ENCODE data around the gene PLS3.
"Not testable (repeated sequence)": the region's sequence is repeated elsewhere in the genome, so short reads cannot be mapped to it uniquely, and the experiment has no call there.

PLS3 gene

DNA sequence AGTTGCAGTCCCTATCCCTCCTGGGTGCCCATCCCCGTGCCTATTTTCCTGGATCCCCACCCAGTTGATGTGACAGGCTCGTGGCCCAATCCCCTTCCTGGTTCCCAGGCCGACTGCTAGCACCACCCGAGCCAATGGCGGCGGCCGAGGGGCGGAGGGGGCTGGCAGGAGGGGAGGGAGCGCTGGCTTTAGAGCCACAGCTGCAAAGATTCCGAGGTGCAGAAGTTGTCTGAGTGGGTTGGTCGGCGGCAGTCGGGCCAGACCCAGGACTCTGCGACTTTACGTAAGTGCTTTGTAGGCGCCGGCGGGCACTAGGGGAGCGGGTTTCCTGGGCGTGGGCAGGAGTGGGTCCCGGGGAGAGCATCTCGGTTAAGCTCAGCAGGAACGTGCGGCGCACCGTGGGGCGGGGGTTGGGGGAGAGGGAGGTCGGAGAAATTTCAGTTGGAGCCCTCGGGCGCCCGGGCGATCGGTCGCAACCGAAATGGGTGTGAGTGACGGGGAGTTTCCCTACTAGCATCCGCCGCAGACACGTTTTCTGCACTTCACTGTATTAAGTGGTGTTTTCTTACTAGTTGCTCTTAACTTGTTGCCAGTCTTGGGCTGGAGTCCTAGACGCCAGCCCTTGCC, at the start of gene PLS3:
PLS3 (plus strand) TSS at position 197 of the 627 bp plus-strand sequence. CDS start 49,077 bp downstream, outside the sequence.
- DNase-seq: peak; percentile 55

- no peak for DNase-seq
Measured at GRCh38 chrX:115518113-115518512, 42.9 kb upstream of the PLS3 start.

DNA sequence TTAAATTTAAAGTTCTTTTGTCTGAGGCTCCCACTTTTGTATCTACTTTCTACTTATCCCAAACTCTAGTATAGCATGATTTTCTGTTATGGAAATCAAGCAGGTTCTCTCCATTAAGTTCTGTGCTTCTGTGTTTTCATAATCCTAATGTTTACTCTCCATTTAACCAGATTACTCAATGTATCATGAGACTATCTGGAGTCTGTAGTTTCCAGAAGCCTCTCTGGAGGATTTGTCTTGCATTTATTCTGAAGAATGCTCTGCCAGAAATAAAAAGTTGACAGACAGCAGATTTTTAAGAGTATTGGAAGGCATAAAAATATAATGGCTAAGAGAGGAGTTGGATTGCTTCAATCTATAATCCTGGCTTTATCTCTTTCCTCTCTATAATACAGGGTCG, 39.2 kb upstream of the PLS3 start:
- DNase-seq: no peak

GRCh38 chrX:115522952-115523351, 38.0 kb upstream of the PLS3 start:
- no peak for DNase-seq

GRCh38 chrX:115525486-115525885, 35.5 kb upstream of the PLS3 start:
- peak; percentile 38 for DNase-seq

GRCh38 chrX:115531818-115532403, 29.1 kb upstream of the PLS3 start:
- no peak for DNase-seq

DNA sequence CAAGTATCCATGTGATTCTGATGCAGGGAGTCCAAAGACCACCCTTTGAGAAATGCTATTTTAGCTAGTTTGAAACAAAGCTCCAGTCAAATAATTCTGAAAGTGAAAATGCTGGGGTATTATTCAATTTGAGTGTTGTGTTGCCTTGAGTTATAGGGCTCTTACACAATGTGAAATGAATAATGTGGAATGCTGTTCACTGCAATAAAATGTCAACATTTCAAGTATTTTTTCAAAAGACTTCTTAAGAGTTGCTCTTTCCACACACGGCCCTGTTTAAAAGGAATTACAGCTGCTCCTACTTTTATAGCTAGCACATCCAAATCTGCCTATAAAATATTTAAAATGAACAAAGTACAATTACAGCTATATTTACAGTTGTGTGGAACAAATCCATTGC, 27.5 kb upstream of the PLS3 start:
- no peak for DNase-seq

DNA sequence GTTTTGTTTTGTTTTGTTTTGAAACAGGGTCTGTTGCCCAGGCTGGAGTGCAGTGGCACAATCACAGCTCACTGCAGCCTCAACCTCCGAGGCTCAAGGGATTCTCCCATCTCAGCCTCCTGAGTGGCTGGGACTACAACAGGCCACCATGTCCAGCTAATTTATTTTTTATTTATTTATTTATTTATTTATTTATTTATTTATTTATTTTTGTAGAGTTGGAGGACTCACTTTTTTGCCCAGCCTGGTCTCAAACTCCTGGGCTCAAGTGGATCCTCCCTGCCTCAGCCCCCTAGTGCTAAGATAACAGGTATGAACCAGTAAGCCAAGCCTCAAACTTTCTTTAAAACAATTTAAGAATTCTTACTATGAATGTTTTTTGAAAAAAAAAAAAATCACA, 26.6 kb upstream of the PLS3 start:
- DNase-seq: no peak

DNA sequence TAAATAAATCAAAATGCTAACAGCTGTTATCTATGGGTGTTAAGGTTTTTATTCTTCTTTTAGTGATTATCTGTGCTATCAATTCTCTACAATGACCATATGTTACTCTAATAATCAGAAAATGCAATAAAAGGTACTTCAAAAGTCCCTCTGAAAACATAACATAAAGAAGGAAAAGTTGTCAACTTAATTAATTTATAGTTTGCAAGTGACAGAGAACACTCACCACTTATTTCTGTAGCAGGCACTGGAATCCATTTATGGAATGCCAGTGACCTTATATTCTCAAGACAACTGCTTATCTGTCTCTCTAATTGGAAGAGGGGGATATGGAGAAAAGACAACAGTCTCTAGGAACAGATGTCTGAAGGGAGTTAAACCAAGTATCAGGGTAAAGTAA, 25.6 kb upstream of the PLS3 start:
- DNase-seq: no peak

DNA sequence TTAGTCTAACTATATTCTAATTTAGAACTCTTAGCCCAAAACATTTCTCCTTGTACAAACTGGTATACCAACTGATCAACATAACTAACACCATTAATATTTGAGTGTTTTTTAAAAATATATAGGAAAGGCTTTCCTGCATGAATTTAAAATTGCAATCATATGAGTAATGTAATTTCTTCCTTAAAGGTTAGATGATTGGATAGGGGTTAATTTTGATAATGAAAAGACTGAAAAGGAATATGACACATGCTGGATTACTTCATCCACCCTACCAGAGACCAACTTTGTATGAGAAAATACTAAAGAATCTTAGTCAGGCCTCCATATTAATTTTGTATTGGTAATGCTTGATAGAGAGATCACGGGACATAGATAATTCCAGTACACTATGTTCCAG, 25.1 kb upstream of the PLS3 start:
- no peak for DNase-seq

DNA sequence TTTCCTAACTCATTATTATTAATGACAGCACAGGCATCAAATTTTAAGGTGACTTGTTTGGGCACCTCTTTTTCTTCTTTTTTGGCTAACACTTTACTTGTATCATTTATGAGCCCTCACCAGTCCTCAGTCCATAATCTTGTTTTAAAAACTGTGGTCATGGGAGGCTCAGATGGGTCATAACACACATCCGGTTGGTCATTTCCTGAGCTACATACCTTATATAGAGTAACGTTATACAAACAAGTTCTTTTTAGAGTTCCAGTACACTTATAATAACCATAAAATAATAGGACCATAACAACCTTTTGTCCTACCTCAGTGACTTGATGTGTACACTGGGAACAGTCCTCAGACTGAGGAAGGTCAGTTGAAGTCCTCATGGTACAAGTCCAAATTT, 21.1 kb upstream of the PLS3 start:
- no peak for DNase-seq

DNA sequence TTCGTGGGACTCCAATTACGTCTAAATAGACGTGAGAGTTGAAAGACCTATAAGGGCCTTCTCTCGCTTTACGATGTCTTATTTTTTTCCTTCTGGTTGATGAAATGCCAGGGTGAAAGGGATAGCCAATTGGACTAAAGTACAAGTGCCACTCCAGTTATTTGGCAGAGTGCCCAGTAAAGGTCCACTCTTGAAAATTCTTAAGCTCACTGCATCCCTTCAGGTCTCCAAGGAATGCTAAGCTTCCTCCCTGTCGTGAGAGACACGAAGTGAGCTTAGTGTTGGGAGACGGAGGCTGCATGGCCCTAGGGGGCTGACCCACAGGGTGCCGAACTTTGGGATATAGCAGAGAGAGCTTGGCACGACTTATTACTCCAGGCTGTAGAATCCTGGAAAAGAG, 19.9 kb upstream of the PLS3 start:
- not testable (repeated sequence) for DNase-seq

DNA sequence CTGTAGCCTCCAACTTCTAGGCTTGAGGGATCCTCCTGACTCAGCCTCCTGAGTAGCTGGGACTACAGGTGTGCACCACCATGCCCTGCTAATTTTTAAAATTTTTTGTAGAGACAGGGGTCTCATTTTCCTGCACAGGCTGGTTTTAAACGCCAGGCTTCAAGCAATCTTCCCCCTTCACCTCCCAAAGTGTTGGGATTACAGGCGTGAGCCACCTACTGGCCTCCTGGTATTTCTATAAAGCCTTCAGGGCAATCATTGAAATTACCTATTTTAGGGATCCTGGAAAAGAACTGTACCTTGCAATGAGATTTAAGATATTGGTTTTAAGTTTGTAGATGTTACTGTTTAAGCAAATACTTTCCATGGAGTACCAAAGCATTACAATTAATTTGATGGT, 13.5 kb upstream of the PLS3 start:
- no peak for DNase-seq

GRCh38 chrX:115549008-115549407, 12.0 kb upstream of the PLS3 start:
- DNase-seq: no peak

DNA sequence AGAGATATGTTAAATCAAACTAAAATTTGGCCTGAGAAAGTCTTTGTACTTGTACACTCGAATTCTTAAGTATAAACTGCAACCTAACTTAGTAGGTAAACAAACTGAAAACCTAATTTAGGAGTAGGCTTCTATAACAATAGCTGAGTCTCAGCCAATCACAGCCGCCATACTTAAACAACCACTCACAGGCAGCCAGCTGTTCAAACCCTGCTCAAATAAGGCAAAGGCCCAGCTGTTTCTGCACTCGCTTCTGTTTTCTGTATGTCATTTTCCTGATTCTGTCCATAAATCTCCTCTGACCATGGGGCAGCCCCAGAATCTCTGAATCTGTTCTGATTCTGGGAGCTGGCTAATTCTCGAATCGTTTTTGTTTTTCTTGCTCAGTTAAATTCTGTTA, 7.8 kb upstream of the PLS3 start:
- DNase-seq: no peak

GRCh38 chrX:115559672-115560071, 1.3 kb upstream of the PLS3 start:
- DNase-seq: no peak

DNA sequence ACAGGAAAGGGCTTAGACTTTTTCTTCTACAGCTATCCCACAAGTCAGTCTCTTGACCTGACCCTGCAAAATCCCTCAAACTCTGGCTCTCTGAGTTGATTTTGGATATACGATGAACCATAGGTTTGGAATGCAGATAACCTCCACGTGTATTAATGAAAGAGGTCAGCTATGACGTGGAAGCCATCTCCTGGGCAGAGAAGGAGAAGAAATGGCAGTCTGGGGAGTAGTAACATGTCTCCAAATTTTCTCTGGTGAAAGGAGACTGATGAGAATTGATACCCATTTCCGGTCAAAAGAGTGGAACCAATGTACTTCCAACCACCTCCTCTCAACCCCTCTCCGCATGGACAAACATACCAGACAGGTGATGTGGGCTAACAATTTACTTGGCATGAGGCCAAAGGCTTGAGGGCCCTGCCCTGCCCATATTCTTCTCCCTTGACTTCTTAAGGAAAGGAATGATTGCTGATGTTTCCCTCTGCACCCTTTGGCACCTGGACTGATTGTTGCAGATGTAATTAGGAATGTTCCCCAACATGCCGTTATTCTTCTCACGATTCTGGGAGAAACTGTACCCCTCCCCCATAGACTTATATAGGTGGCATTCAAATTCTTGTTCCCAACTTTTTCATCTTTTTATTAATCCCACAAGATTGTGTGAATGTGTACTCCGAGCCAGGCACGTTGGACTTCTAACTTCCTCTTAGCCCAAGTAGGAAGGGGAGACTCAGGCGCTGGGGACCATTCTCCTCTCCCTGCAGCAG, 580 bp upstream of the PLS3 start:
- DNase-seq: no peak

GRCh38 chrX:115561605-115562479, 868 bp downstream of the PLS3 start:
- DNase-seq: peak; percentile 70

- no peak for DNase-seq
Measured at GRCh38 chrX:115562480-115562847, 1.5 kb downstream of the PLS3 start.

GRCh38 chrX:115563633-115564162, 2.7 kb downstream of the PLS3 start:
- DNase-seq: no peak

- no peak for DNase-seq
Measured at GRCh38 chrX:115564243-115564642, 3.3 kb downstream of the PLS3 start.

- no peak for DNase-seq
Measured at GRCh38 chrX:115565888-115566287, 4.9 kb downstream of the PLS3 start.

- no peak for DNase-seq
Measured at GRCh38 chrX:115571712-115572111, 10.7 kb downstream of the PLS3 start.

Data from NCI-H1105 (cell line).